K562 (cell line): Measurements from ENCODE around the gene ADAMTS2. TPM values are rescaled to one million over a fixed set of nuclear protein-coding genes. Genes with fewer than 3 reads are reported as not detected.
"Not testable (repeated sequence)": the region's sequence is repeated elsewhere in the genome, so short reads cannot be mapped to it uniquely, and the experiment has no call there.

Experiments
- ATAC-seq: fragments of 200-7000 bp; cut with Tn5 transposase; 3 replicates; pipeline ENCODE4 v1.9.1; 2020; ENCODE audit warnings: moderate library complexity
- BruUV-seq: library from RNA; stranded (reverse); fragments of 400-500 nt; replicated peaks from 2 replicates; lab custom pipeline; 2021; lab: Mats Ljungman, UMichigan
- CTCF ChIA-PET: fragments of 300-600 bp; formaldehyde crosslinking; extraction: SDS; loops from one replicate; lab custom pipeline; 2021; ENCODE audit warnings: low intra/inter-chr PET ratio; lab: Yijun Ruan, JAX
- POLR2A ChIA-PET: fragments of 300-600, 350-650 bp; sonication (Branson Sonifier 250); formaldehyde crosslinking; extraction: SDS; loops from one replicate; lab custom pipeline; 2021; ENCODE audit warnings: antibody characterized with exemption, inconsistent platforms; lab: Yijun Ruan, JAX
- DNase-seq, 4 experiments: peaks; one replicate each; pipeline versions ENCODE4 v3.0.0 to v3.0.0-alpha.2; 2011 to 2018; ENCODE audit warnings: low spot score in 3 of 4, mixed read lengths in 3 of 4; ENCODE audit errors: extremely low read depth in 1 of 4
- FAIRE-seq: peaks from 2 replicates; lab custom pipeline; 2011; peaks lifted over from hg19 to GRCh38; lab: Jason Lieb, UNC
- H2AFZ ChIP-seq: 2 replicates; pipeline ENCODE4 v1.6.0; 2011; ENCODE audit warnings: low read depth, low read length, control low read depth, inconsistent platforms
- H3K27ac ChIP-seq: fragments of 200-600 bp; 3 replicates; pipeline ENCODE4 v1.8.0; 2011; ENCODE audit warnings: low read depth, mild to moderate bottlenecking, control low read depth, inconsistent platforms, low read length, moderate library complexity, mixed read lengths; ENCODE audit errors: extremely low read depth
- H3K27me3 ChIP-seq, 2 experiments: fragments of 300-600 bp in 1 of 2; 2 replicates in 1 of 2; 3 replicates in 1 of 2; pipeline versions ENCODE4 v1.6.0 to v1.8.0; 2011; ENCODE audit warnings: inconsistent platforms in 2 of 2, low read length in 2 of 2, mild to moderate bottlenecking in 1 of 2, mixed read lengths in 1 of 2, moderate library complexity in 1 of 2; ENCODE audit not compliant: control insufficient read depth in 2 of 2, insufficient read depth in 2 of 2
- H3K36me3 ChIP-seq: fragments of 300-600 bp; 3 replicates; pipeline ENCODE4 v1.8.0; 2011; ENCODE audit warnings: mild to moderate bottlenecking, low read length, inconsistent platforms; ENCODE audit not compliant: control insufficient read depth, insufficient read depth
- H3K4me1 ChIP-seq, 2 experiments: fragments of 200-600 bp in 1 of 2; replicated peaks in 1 of 2; 2 replicates in 1 of 2; 3 replicates in 1 of 2; pipeline versions ENCODE4 v1.5.1 to v1.8.0; 2011; ENCODE audit warnings: inconsistent platforms in 2 of 2, low read length in 2 of 2, mild to moderate bottlenecking in 1 of 2, mixed read lengths in 1 of 2, moderate library complexity in 1 of 2; ENCODE audit not compliant: control insufficient read depth in 2 of 2, insufficient read depth in 2 of 2
- H3K4me2 ChIP-seq: 2 replicates; pipeline ENCODE4 v1.6.1; 2011; ENCODE audit warnings: low read length, control low read depth, inconsistent platforms, mixed read lengths; ENCODE audit not compliant: insufficient read depth
- H3K4me3 ChIP-seq: fragments of 200-600 bp; sonication (generic), shearing (Covaris generic); 2 replicates; pipeline ENCODE4 v1.5.1; 2016; ENCODE audit warnings: control low read depth, inconsistent platforms
- H3K79me2 ChIP-seq: fragments of 200-600 bp; 3 replicates; pipeline ENCODE4 v1.8.0; 2011; ENCODE audit warnings: low read length, inconsistent platforms; ENCODE audit not compliant: control insufficient read depth, insufficient read depth
- H3K9ac ChIP-seq, 2 experiments: 2 replicates each; pipeline versions ENCODE4 v1.6.0 to v1.6.1; 2011; ENCODE audit warnings: low read depth in 2 of 2, low read length in 2 of 2, control low read depth in 1 of 2, inconsistent platforms in 1 of 2, mild to moderate bottlenecking in 1 of 2, mixed read lengths in 1 of 2; ENCODE audit not compliant: insufficient read depth in 1 of 2
- H3K9me1 ChIP-seq: one replicate; pipeline ENCODE4 v1.6.0; 2011; ENCODE audit warnings: inconsistent platforms, mild to moderate bottlenecking, low read length, moderate library complexity; ENCODE audit not compliant: control insufficient read depth, insufficient read depth
- H3K9me3 ChIP-seq: replicated peaks from 2 replicates; pipeline ENCODE4 v1.5.1; 2011; ENCODE audit warnings: low read depth, low read length, inconsistent platforms; ENCODE audit not compliant: control insufficient read depth, insufficient read depth
- H4K20me1 ChIP-seq: replicated peaks from 2 replicates; pipeline ENCODE4 v1.6.1; 2011; ENCODE audit warnings: low read length, inconsistent platforms, mixed read lengths; ENCODE audit not compliant: control insufficient read depth, insufficient read depth
- FOXA3 ChIP-seq, 2 experiments: fragments of 450-650 bp in 1 of 2; sonication (generic) in 1 of 2; formaldehyde crosslinking; IDR thresholded peaks in 1 of 2; conservative IDR thresholded peaks in 1 of 2; 2 replicates each; pipeline versions ENCODE4 v1.4.0 to v1.8.0; 2020 to 2022; ENCODE audit warnings: mild to moderate bottlenecking in 2 of 2, missing genetic modification reagents in 1 of 2
- RBFOX2 ChIP-seq: fragments of 200-400 bp; formaldehyde crosslinking; IDR thresholded peaks from 2 replicates; pipeline ENCODE4 v1.6.1; 2017; ENCODE audit warnings: low read depth, mild to moderate bottlenecking, low read length, moderate library complexity
- TFE3 ChIP-seq: fragments of 450-650 bp; formaldehyde crosslinking; IDR thresholded peaks from 2 replicates; pipeline ENCODE4 v1.4.0; 2020; ENCODE audit warnings: mild to moderate bottlenecking, mixed read lengths
- ZNF561 ChIP-seq: fragments of 450-650 bp; formaldehyde crosslinking; conservative IDR thresholded peaks from 2 replicates; pipeline ENCODE4 v1.4.0; 2020; ENCODE audit warnings: mild to moderate bottlenecking, moderate library complexity
- WGBS: fragments of 100-300 bp; shearing (Covaris generic); methylation state at CpG from one replicate; pipeline ENCODE4 v1.1.6; 2016; ENCODE audit warnings: low coverage, mixed read lengths; ENCODE audit not compliant: insufficient coverage; ENCODE audit errors: missing lambda C conversion rate; 5-methylcytosine and 5-hydroxymethylcytosine counted together
- in situ Hi-C: fragments of 300-500 bp; cut with MboI; formaldehyde crosslinking; loops from 4 replicates; pipeline ENCODE4 v1.15.0; 2018; ENCODE audit warnings: inconsistent platforms, mixed read lengths
- intact Hi-C: fragments of 100-400 bp; cut with micrococcal nuclease; formaldehyde crosslinking; loops from 2 replicates; pipeline ENCODE4 v1.14.2; 2022
- polyA plus RNA-seq, 8 experiments: library from polyadenylated mRNA; depleted of rRNA in 4 of 8; stranded (reverse) in 5 of 8; unstranded in 3 of 8; fragments of >200 nt; fragmentation: Nextera tagmentation in 2 of 8; fragmentation: Illumina TruSeq in 1 of 8; extraction: Ambion mirVana in 2 of 8; extraction: Trizol in 1 of 8; gene quantifications; 2 replicates each; pipeline versions ENCODE4 v1.2.1 to v1.2.3, GENCODE V29; 2011 to 2014; ENCODE audit warnings: inconsistent platforms in 1 of 8, missing spikeins in 1 of 8
- total RNA-seq, 7 experiments: library from RNA; depleted of rRNA in 6 of 7; stranded (reverse); fragments of >200 nt in 6 of 7; fragmentation: Illumina TruSeq in 2 of 7; extraction: Trizol in 2 of 7; gene quantifications; 2 replicates each; pipeline versions ENCODE4 v1.2.1 to v1.2.3, GENCODE V29; 2011 to 2021; ENCODE audit warnings: low replicate concordance in 1 of 7

Gene ADAMTS2
- total and polyA plus RNA-seq, 9 of the 15 experiments (the other 6 are each of a cell fraction or from before 2014, with no cell fraction given) = not detected

- WGBS = 2% methylated on average over 9 of the region's 9 CpGs
- Histone ChIP-seq H3K4me1 (no peaks in the 10 kb centered on the region), H2AFZ (no peak overlapping the region), H3K27me3 (peaks cover 0 to 17% of the 10 kb centered on the region in 2 experiments; a peak in 2 of 5 replicates), H3K27ac (no peak overlapping the region), H3K36me3 (no peaks in the 10 kb centered on the region), H3K4me2 (no peak overlapping the region), H3K4me3 (no peak overlapping the region), H3K9me3 (no peaks in the 10 kb centered on the region), H4K20me1 (no peaks in the 10 kb centered on the region), H3K79me2 (no peaks in the 10 kb centered on the region), H3K9me1 (no peaks in the 10 kb centered on the region), H3K9ac (no peak overlapping the region)
- BruUV-seq = no TSS peak
- in situ Hi-C loops (no loop called here), intact Hi-C loops (no loop called here)
- no peak for FAIRE-seq
- CTCF ChIA-PET = no interaction called here
- no peak for ATAC-seq
- DNase-seq = no peak
- TF ChIP-seq TFE3 (CRISPR knock-in tag) = peak; percentile 32
- no peak for TF ChIP-seq ZNF561 (CRISPR knock-in tag)
- POLR2A ChIA-PET = no interaction called here
Measured at GRCh38 chr5:179110528-179110927, 234.7 kb downstream of the ADAMTS2 start.

GRCh38 chr5:179101282-179101681, 244.0 kb downstream of the ADAMTS2 start:
- in situ Hi-C loops, FAIRE-seq, BruUV-seq, H3K4me1 ChIP-seq, H3K9me3 ChIP-seq, H3K36me3 ChIP-seq, H4K20me1 ChIP-seq, intact Hi-C loops, H3K9me1 ChIP-seq, CTCF ChIA-PET, H3K9ac ChIP-seq, DNase-seq, POLR2A ChIA-PET, H3K27me3 ChIP-seq, H3K27ac ChIP-seq, H3K79me2 ChIP-seq, ATAC-seq: not testable (repeated sequence)
- H3K4me2 ChIP-seq = peak overlapping the region; percentile 48; the same call in 1 of the 2 replicates
- peak overlapping the region; percentile 25; the same call in 1 of the 2 replicates for H3K4me3 ChIP-seq
- 2% methylated on average over 13 of the region's 17 CpGs for WGBS
- TF ChIP-seq RBFOX2 (0 out of 2 replicates have a peak, but pooled peaks have one; percentile 26), FOXA3 (CRISPR knock-in tag; conservative IDR thresholded peaks at IDR 0.05 in 1 of 2, IDR thresholded peaks at IDR 0.05 in 1 of 2) (peak in 1 of 2 experiments; percentile 90; a peak in 2 of 4 replicates)
- peak overlapping the region; percentile 72; the same call in 1 of the 2 replicates for H2AFZ ChIP-seq
